ENCODE data around the gene CSF3R. TPM values are rescaled to one million over a fixed set of nuclear protein-coding genes. Genes with fewer than 3 reads are reported as not detected.
"Not testable (repeated sequence)": the region's sequence is repeated elsewhere in the genome, so short reads cannot be mapped to it uniquely, and the experiment has no call there.

CSF3R gene
- total and polyA plus RNA-seq, 9 of the 15 experiments (the other 6 are each of a cell fraction or from before 2014, with no cell fraction given): 0.21 to 0.86 (median 0.40) TPM; not detected in 1

- H3K9me1 ChIP-seq (ENCODE audit: control insufficient read depth, insufficient read depth, low read length); H3K4me2 ChIP-seq (ENCODE audit: insufficient read depth, low read length); DNase-seq (ENCODE audit: extremely low read depth in 1 of 4, low spot score in 3 of 4); intact Hi-C loops (cut with micrococcal nuclease); in situ Hi-C loops (cut with MboI); H3K27me3 ChIP-seq (ENCODE audit: control insufficient read depth in 2 of 2, insufficient read depth in 2 of 2, low read length in 2 of 2); H3K27ac ChIP-seq (ENCODE audit: extremely low read depth, low read depth, low read length); H4K20me1 ChIP-seq (replicated peaks; ENCODE audit: control insufficient read depth, insufficient read depth, low read length); H3K9ac ChIP-seq (ENCODE audit: insufficient read depth in 1 of 2, low read depth in 2 of 2, low read length in 2 of 2); H3K36me3 ChIP-seq (ENCODE audit: control insufficient read depth, insufficient read depth, low read length); H3K79me2 ChIP-seq (ENCODE audit: control insufficient read depth, insufficient read depth, low read length); H3K4me3 ChIP-seq; H3K9me3 ChIP-seq (replicated peaks; ENCODE audit: control insufficient read depth, insufficient read depth, low read depth, low read length); ATAC-seq; CTCF ChIA-PET (ENCODE audit: low intra/inter-chr PET ratio); POLR2A ChIA-PET; FAIRE-seq; BruUV-seq (replicated peaks); H2AFZ ChIP-seq (ENCODE audit: low read depth, low read length); TF ChIP-seq ID3 (CRISPR knock-in tag; IDR thresholded peaks at IDR 0.05); ZNF740 (CRISPR knock-in tag; IDR thresholded peaks at IDR 0.05); MYC (IDR thresholded peaks at IDR 0.05; ENCODE audit: low read depth, low read length): not testable (repeated sequence)
- WGBS (ENCODE audit: insufficient coverage, low coverage, missing lambda C conversion rate): 21% methylated on average over 10 of the region's 10 CpGs
- peaks cover 28 to 33% of the 10 kb centered on the region in 2 experiments for H3K4me1 ChIP-seq (replicated peaks in 1 of 2; ENCODE audit: control insufficient read depth in 2 of 2, insufficient read depth in 2 of 2, low read length in 2 of 2)
- peak; percentile 64 for TF ChIP-seq ARID1B (IDR thresholded peaks at IDR 0.05)
- TF ChIP-seq ID3 (tag; IDR thresholded peaks at IDR 0.05): peak; percentile 87; the same call in 1 of the 2 replicates
- TF ChIP-seq ZNF583 (CRISPR knock-in tag; IDR thresholded peaks at IDR 0.05): peak; percentile 72; the same call in 1 of the 2 replicates
- 0 out of 4 replicates have a peak, but pooled peaks of 1 of the 2 experiments have one; percentile 35 for TF ChIP-seq NONO (IDR thresholded peaks at IDR 0.05; ENCODE audit: low read depth in 2 of 2, low read length in 1 of 2)
- 0 out of 2 replicates have a peak, but pooled peaks have one; percentile 24 for TF ChIP-seq MECOM (CRISPR knock-in tag; IDR thresholded peaks at IDR 0.05)
- TF ChIP-seq ZBTB7A (IDR thresholded peaks at IDR 0.05; ENCODE audit: borderline replicate concordance, control insufficient read depth, low read depth, low read length): 0 out of 2 replicates have a peak, but pooled peaks have one; percentile 11
- 0 out of 2 replicates have a peak, but pooled peaks have one; percentile 39 for TF ChIP-seq ZNF766 (CRISPR knock-in tag; conservative IDR thresholded peaks at IDR 0.05)
- TF ChIP-seq TRIM24 (IDR thresholded peaks at IDR 0.05): peak in 1 of 2 experiments; percentile 39; a peak in 1 of 4 replicates
- TF ChIP-seq KLF13 (tag; IDR thresholded peaks at IDR 0.05; ENCODE audit: borderline replicate concordance, low read depth): 0 out of 2 replicates have a peak, but pooled peaks have one; percentile 14
- peak; percentile 92 for TF ChIP-seq CTBP1 (IDR thresholded peaks at IDR 0.05; ENCODE audit: borderline replicate concordance)
- peak; percentile 67 for TF ChIP-seq PTRF (tag; IDR thresholded peaks at IDR 0.05)
- TF ChIP-seq TEAD1 (CRISPR knock-in tag; IDR thresholded peaks at IDR 0.05): peak; percentile 48 to 52; a peak in 1 of 4 replicates
- TF ChIP-seq ZNF263 (CRISPR knock-in tag; IDR thresholded peaks at IDR 0.05; ENCODE audit: borderline replicate concordance): peak; percentile 28; the same call in 1 of the 2 replicates
- peak; percentile 77 for TF ChIP-seq SPI1 (IDR thresholded peaks at IDR 0.05; ENCODE audit: borderline replicate concordance, low read depth, low read length)
- peak in 1 of 2 experiments; percentile 67; a peak in 2 of 4 replicates for TF ChIP-seq ZNF740 (tag; IDR thresholded peaks at IDR 0.05)
- peak; percentile 47; the same call in 1 of the 2 replicates for TF ChIP-seq MAX (CRISPR knock-in tag; IDR thresholded peaks at IDR 0.05)
- TF ChIP-seq CBFA2T3 (IDR thresholded peaks at IDR 0.05): peak; percentile 77
- TF ChIP-seq MYC (CRISPR knock-in tag; IDR thresholded peaks at IDR 0.05; ENCODE audit: borderline replicate concordance, low read depth): 0 out of 2 replicates have a peak, but pooled peaks have one; percentile 34
- peak; percentile 84 for TF ChIP-seq ZEB2 (IDR thresholded peaks at IDR 0.05)
Measured at GRCh38 chr1:36489258-36490051, 6.7 kb upstream of the CSF3R start.

Data from K562 (cell line).